SK-N-SH treated with all-trans-retinoic acid at 6 μM for 48 hours (cell line): ENCODE data around the gene KIF4A.

Source experiments
- ATAC-seq: fragments of 200-7000 bp; cut with Tn5 transposase; 3 replicates; pipeline ENCODE4 v1.9.1; 2020; ENCODE audit warnings: mild to moderate bottlenecking, moderate library complexity
- ARNTL ChIP-seq: fragments of 450-650 bp; formaldehyde crosslinking; IDR thresholded peaks from 2 replicates; pipeline ENCODE4 v1.5.0; 2020; ENCODE audit warnings: low read depth, mild to moderate bottlenecking, moderate library complexity, borderline replicate concordance
- BACH2 ChIP-seq: fragments of 250-450 bp; sonication (Bioruptor Pico); IDR thresholded peaks from 2 replicates; pipeline ENCODE4 v1.9.0; 2021; ENCODE audit warnings: mild to moderate bottlenecking, borderline replicate concordance
- CREB5 ChIP-seq: fragments of 250-450 bp; sonication (Bioruptor Pico); IDR thresholded peaks from 2 replicates; pipeline ENCODE4 v1.5.1; 2020; ENCODE audit warnings: low read depth, mild to moderate bottlenecking, moderate library complexity
- CSDC2 ChIP-seq: fragments of 250-450 bp; sonication (Bioruptor Pico); IDR thresholded peaks from 2 replicates; pipeline ENCODE4 v1.5.0; 2020; ENCODE audit warnings: mild to moderate bottlenecking, moderate library complexity
- CSRNP3 ChIP-seq: fragments of 250-450 bp; sonication (Bioruptor Pico); IDR thresholded peaks from 2 replicates; pipeline ENCODE4 v1.5.1; 2021; ENCODE audit warnings: mild to moderate bottlenecking, moderate library complexity
- ESRRG ChIP-seq: fragments of 250-450 bp; sonication (Bioruptor Pico); IDR thresholded peaks from 2 replicates; pipeline ENCODE4 v1.6.1; 2021; ENCODE audit warnings: mild to moderate bottlenecking
- GLIS3 ChIP-seq: fragments of 250-450 bp; sonication (Bioruptor Pico); IDR thresholded peaks from 2 replicates; pipeline ENCODE4 v1.5.0; 2020; ENCODE audit warnings: mild to moderate bottlenecking, moderate library complexity
- ISL1 ChIP-seq: fragments of 250-450 bp; sonication (Bioruptor Pico); IDR thresholded peaks from 2 replicates; pipeline ENCODE4 v2.1.2; 2022; ENCODE audit warnings: mild to moderate bottlenecking, moderate library complexity
- OSR1 ChIP-seq: fragments of 250-450 bp; sonication (Bioruptor Pico); IDR thresholded peaks from 2 replicates; pipeline ENCODE4 v1.8.0; 2022; ENCODE audit warnings: moderate library complexity, mild to moderate bottlenecking, inconsistent platforms
- PATZ1 ChIP-seq: fragments of 250-450 bp; sonication (Bioruptor Pico); IDR thresholded peaks from 2 replicates; pipeline ENCODE4 v1.8.0; 2020; ENCODE audit warnings: mild to moderate bottlenecking, moderate library complexity, borderline replicate concordance
- POU6F1 ChIP-seq: fragments of 250-450 bp; sonication (Bioruptor Pico); IDR thresholded peaks from 2 replicates; pipeline ENCODE4 v1.8.0; 2021; ENCODE audit warnings: low read depth, mild to moderate bottlenecking, moderate library complexity, borderline replicate concordance
- PPARA ChIP-seq: fragments of 250-450 bp; sonication (Bioruptor Pico); IDR thresholded peaks from 2 replicates; pipeline ENCODE4 v1.5.0; 2020; ENCODE audit warnings: mild to moderate bottlenecking, borderline replicate concordance
- RARB ChIP-seq: fragments of 250-450 bp; sonication (Bioruptor Pico); IDR thresholded peaks from 2 replicates; pipeline ENCODE4 v1.8.0; 2021; ENCODE audit warnings: mild to moderate bottlenecking, moderate library complexity
- SNAI2 ChIP-seq: fragments of 250-450 bp; sonication (Bioruptor Pico); IDR thresholded peaks from 2 replicates; pipeline ENCODE4 v1.5.0; 2020; ENCODE audit warnings: mild to moderate bottlenecking, moderate library complexity
- TCF4 ChIP-seq: fragments of 250-450 bp; sonication (Bioruptor Pico); IDR thresholded peaks from 2 replicates; pipeline ENCODE4 v1.8.0; 2021; ENCODE audit warnings: mild to moderate bottlenecking, moderate library complexity, borderline replicate concordance
- TOX ChIP-seq: fragments of 250-450 bp; sonication (Bioruptor Pico); IDR thresholded peaks from 2 replicates; pipeline ENCODE4 v1.8.0; 2021; ENCODE audit warnings: mild to moderate bottlenecking, moderate library complexity, borderline replicate concordance
- TSHZ2 ChIP-seq: fragments of 250-450 bp; sonication (Bioruptor Pico); IDR thresholded peaks from 2 replicates; pipeline ENCODE4 v1.5.0; 2020; ENCODE audit warnings: mild to moderate bottlenecking, moderate library complexity
- ZC3H10 ChIP-seq: fragments of 250-450 bp; sonication (Bioruptor Pico); IDR thresholded peaks from 2 replicates; pipeline ENCODE4 v1.5.1; 2021; ENCODE audit warnings: mild to moderate bottlenecking, moderate library complexity
- ZFP3 ChIP-seq: fragments of 250-450 bp; sonication (Bioruptor Pico); IDR thresholded peaks from 2 replicates; pipeline ENCODE4 v1.5.0; 2020; ENCODE audit warnings: mild to moderate bottlenecking, moderate library complexity
- ZFP30 ChIP-seq: fragments of 450-650 bp; formaldehyde crosslinking; IDR thresholded peaks from 2 replicates; pipeline ENCODE4 v1.5.0; 2022; ENCODE audit warnings: mild to moderate bottlenecking, moderate library complexity
- ZNF565 ChIP-seq: fragments of 450-650 bp; formaldehyde crosslinking; conservative IDR thresholded peaks from 2 replicates; pipeline ENCODE4 v1.5.0; 2020; ENCODE audit warnings: low read depth, mild to moderate bottlenecking, moderate library complexity
- ZNF70 ChIP-seq: fragments of 450-650 bp; formaldehyde crosslinking; IDR thresholded peaks from 2 replicates; pipeline ENCODE4 v1.5.0; 2020; ENCODE audit warnings: mild to moderate bottlenecking, moderate library complexity
- ZNF8 ChIP-seq: fragments of 450-650 bp; formaldehyde crosslinking; IDR thresholded peaks from 2 replicates; pipeline ENCODE4 v1.5.0; 2020; ENCODE audit warnings: mild to moderate bottlenecking, moderate library complexity

KIF4A gene

GRCh38 chrX:70423936-70424675 is 134.2 kb downstream of the KIF4A start:
- TF ChIP-seq CSRNP3 (CRISPR knock-in tag) (no peak), PATZ1 (CRISPR knock-in tag) (no peak), ARNTL (CRISPR knock-in tag) (no peak), PPARA (CRISPR knock-in tag) (no peak), TCF4 (no peak), BACH2 (CRISPR knock-in tag) (no peak), CSDC2 (CRISPR knock-in tag) (no peak), ZFP30 (no peak), SNAI2 (CRISPR knock-in tag) (no peak), ZC3H10 (no peak), GLIS3 (no peak), POU6F1 (no peak), ZNF565 (CRISPR knock-in tag) (no peak), ZFP3 (CRISPR knock-in tag) (no peak), ESRRG (no peak), ZNF8 (no peak)
- TF ChIP-seq, all 23 proteins: peak for 0
- ATAC-seq: no peak

GRCh38 chrX:70424801-70425200 is 134.9 kb downstream of the KIF4A start:
- ATAC-seq: no peak; the same call in 2 of the 3 replicates
- TF ChIP-seq TSHZ2 (CRISPR knock-in tag) (no peak), ESRRG (no peak), RARB (CRISPR knock-in tag) (no peak), TOX (CRISPR knock-in tag) (no peak), OSR1 (no peak), SNAI2 (CRISPR knock-in tag) (no peak), CSRNP3 (CRISPR knock-in tag) (no peak), BACH2 (CRISPR knock-in tag) (no peak), ZNF8 (no peak), PATZ1 (CRISPR knock-in tag) (no peak), ZNF70 (CRISPR knock-in tag) (no peak), ISL1 (CRISPR knock-in tag) (no peak), CSDC2 (CRISPR knock-in tag) (no peak), CREB5 (no peak)
